ENCODE results near the gene RNASEH2B. TPM values are rescaled to one million over a fixed set of nuclear protein-coding genes. Genes with fewer than 3 reads are reported as not detected.

Gene RNASEH2B
- total RNA-seq, 1 experiment from 2014 or later, result 28.1 TPM

DNA sequence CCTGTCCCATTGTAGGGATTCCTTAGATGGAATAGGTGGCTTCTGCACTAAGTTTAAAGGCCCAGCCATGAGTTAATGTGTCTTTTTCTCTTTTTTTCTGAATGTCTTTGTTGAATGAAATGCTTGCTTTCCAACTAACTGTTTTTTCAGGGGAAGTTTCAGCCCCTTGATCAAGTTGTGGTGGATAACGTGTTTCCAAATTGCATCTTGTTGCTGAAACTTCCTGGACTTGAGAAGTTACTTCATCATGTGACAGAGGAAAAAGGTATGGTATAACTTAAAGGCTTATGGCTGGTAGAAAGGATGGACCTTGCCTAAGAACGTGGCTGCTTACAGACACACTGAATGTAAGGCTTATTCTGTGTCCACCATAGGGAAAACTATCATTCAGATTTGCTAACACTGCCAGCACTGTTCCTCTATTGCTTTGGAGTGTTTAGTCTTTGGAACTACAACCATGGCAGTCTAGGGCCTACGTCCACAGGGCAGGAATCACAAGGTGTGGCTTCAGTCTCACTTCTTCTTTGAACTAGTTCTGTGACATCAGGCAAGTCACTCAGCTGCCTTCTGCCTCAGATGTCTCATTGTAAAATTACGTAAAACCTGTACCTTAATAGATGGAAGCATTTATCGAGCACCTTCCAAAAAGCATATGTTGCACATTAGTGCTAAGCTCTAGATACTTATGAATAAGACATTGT, 25.3 kb downstream of the RNASEH2B start:
- Mint-ChIP-seq H3K27me3 (ENCODE audit: unreplicated experiment) (no peaks in the 10 kb centered on the region), H3K4me1 (ENCODE audit: low read depth, unreplicated experiment) (no peaks in the 10 kb centered on the region), H3K4me3 (ENCODE audit: low read depth, unreplicated experiment) (no peak overlapping the region), H3K9me3 (ENCODE audit: low read depth, unreplicated experiment) (peaks cover 7% of the 10 kb centered on the region), H3K36me3 (ENCODE audit: insufficient read depth, unreplicated experiment) (no peaks in the 10 kb centered on the region), H3K27ac (ENCODE audit: unreplicated experiment) (no peak overlapping the region)
- TF ChIP-seq, protein P1, sequence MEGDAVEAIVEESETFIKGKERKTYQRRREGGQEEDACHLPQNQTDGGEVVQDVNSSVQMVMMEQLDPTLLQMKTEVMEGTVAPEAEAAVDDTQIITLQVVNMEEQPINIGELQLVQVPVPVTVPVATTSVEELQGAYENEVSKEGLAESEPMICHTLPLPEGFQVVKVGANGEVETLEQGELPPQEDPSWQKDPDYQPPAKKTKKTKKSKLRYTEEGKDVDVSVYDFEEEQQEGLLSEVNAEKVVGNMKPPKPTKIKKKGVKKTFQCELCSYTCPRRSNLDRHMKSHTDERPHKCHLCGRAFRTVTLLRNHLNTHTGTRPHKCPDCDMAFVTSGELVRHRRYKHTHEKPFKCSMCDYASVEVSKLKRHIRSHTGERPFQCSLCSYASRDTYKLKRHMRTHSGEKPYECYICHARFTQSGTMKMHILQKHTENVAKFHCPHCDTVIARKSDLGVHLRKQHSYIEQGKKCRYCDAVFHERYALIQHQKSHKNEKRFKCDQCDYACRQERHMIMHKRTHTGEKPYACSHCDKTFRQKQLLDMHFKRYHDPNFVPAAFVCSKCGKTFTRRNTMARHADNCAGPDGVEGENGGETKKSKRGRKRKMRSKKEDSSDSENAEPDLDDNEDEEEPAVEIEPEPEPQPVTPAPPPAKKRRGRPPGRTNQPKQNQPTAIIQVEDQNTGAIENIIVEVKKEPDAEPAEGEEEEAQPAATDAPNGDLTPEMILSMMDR (IDR thresholded peaks at IDR 0.05; ENCODE audit: unreplicated experiment), result no peak
- intact Hi-C loops (cut with micrococcal nuclease; ENCODE audit: unreplicated experiment), result no loop called here
- no TSS peak for BruUV-seq (replicated peaks)
- CTCF ChIA-PET, result no interaction called here
- no peak for DNase-seq

DNA sequence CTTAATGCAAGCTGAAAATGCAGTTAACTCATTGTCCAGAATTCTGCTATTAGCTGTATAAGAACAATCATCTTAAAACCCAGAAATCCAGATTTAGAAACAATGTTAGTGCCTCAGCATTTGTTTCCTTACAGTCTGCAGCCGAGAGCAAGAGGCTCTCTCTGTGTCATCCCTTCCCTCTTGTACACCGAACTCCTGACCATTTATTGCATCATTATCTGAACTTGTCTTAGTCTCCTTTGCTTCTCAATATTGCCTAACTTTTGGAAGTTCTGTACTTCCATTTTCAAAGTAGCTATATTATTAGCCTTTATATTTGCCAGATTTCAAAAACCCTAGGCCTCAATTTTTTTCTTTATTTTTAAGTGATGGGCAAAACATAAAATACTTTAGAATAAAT, 27.1 kb downstream of the RNASEH2B start:
- TF ChIP-seq, protein P1 (IDR thresholded peaks at IDR 0.05; ENCODE audit: unreplicated experiment), result no peak
- Mint-ChIP-seq H3K4me1 (ENCODE audit: low read depth, unreplicated experiment) (no peaks in the 10 kb centered on the region), H3K27me3 (ENCODE audit: unreplicated experiment) (no peaks in the 10 kb centered on the region), H3K9me3 (ENCODE audit: low read depth, unreplicated experiment) (peaks cover 7% of the 10 kb centered on the region), H3K4me3 (ENCODE audit: low read depth, unreplicated experiment) (no peak overlapping the region), H3K36me3 (ENCODE audit: insufficient read depth, unreplicated experiment) (peaks cover 5% of the 10 kb centered on the region), H3K27ac (ENCODE audit: unreplicated experiment) (no peak overlapping the region)
- intact Hi-C loops (cut with micrococcal nuclease; ENCODE audit: unreplicated experiment), result no loop called here
- CTCF ChIA-PET, result no interaction called here
- no peak for DNase-seq
- BruUV-seq (replicated peaks), result no TSS peak

DNA sequence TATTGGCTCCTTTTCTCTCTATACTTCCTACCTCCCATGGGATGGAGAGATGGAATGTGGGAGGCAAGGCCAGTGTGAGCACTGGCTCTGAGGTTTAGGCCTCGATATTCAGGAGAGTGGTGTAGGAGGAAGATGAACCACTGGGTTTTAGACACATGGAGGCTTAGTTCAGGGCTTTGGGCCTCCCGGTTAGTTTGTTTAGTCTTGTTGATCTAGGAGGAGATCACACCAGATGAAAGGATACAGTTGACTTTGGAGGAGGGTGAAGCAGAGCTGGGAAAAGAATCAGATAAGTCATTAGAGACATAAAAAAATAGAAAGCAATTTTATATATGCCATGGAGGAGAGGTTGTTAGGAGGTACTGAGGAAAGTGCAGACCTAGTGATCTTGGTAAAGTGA, 30.9 kb downstream of the RNASEH2B start:
- intact Hi-C loops (cut with micrococcal nuclease; ENCODE audit: unreplicated experiment), result no loop called here
- Mint-ChIP-seq H3K27me3 (ENCODE audit: unreplicated experiment) (no peaks in the 10 kb centered on the region), H3K9me3 (ENCODE audit: low read depth, unreplicated experiment) (peaks cover 6% of the 10 kb centered on the region), H3K36me3 (ENCODE audit: insufficient read depth, unreplicated experiment) (peaks cover 5% of the 10 kb centered on the region), H3K4me3 (ENCODE audit: low read depth, unreplicated experiment) (no peak overlapping the region), H3K4me1 (ENCODE audit: low read depth, unreplicated experiment) (no peaks in the 10 kb centered on the region), H3K27ac (ENCODE audit: unreplicated experiment) (no peak overlapping the region)
- DNase-seq, result no peak
- no TSS peak for BruUV-seq (replicated peaks)
- CTCF ChIA-PET, result no interaction called here
- TF ChIP-seq, protein P1 (IDR thresholded peaks at IDR 0.05; ENCODE audit: unreplicated experiment), result no peak

DNA sequence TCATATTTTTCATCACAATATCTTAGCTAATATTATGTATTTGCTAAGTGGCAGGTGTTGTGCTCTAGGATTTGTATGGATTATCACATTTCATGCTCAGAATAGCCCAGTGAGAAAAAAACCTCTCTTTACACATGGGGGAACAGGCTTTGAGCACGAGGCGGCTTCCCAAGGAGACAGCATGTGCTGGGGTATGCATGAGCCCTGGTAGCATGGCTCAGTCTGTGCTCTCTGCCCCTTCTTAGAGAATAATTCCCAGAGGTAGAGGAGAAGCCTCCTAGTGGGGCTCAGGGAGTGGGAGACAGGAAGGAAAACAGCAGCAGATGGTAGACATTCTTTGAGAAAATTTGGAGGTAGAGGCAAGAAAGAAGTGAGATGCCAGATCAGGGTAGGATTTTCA, 31.6 kb downstream of the RNASEH2B start:
- intact Hi-C loops (cut with micrococcal nuclease; ENCODE audit: unreplicated experiment), result no loop called here
- Mint-ChIP-seq H3K27ac (ENCODE audit: unreplicated experiment) (peak overlapping the region; percentile 58), H3K9me3 (ENCODE audit: low read depth, unreplicated experiment) (peaks cover 2% of the 10 kb centered on the region), H3K27me3 (ENCODE audit: unreplicated experiment) (no peaks in the 10 kb centered on the region), H3K36me3 (ENCODE audit: insufficient read depth, unreplicated experiment) (peaks cover 5% of the 10 kb centered on the region), H3K4me1 (ENCODE audit: low read depth, unreplicated experiment) (no peaks in the 10 kb centered on the region), H3K4me3 (ENCODE audit: low read depth, unreplicated experiment) (no peak overlapping the region)
- BruUV-seq (replicated peaks), result no TSS peak
- CTCF ChIA-PET, result no interaction called here
- no peak for DNase-seq
- TF ChIP-seq, protein P1 (IDR thresholded peaks at IDR 0.05; ENCODE audit: unreplicated experiment), result no peak
